ENCODE data around the gene TSHZ2. TPM values are rescaled to one million over a fixed set of nuclear protein-coding genes. Genes with fewer than 3 reads are reported as not detected.
A peak's percentile ranks its signal among the peaks of the same experiment; 100 is the strongest.

The TSHZ2 gene
- total and polyA plus RNA-seq, 9 of the 15 experiments (the other 6 are each of a cell fraction or from before 2014, with no cell fraction given), result 0.03 to 0.20 (median 0.05) TPM; not detected in 4

GRCh38 chr20:53124803-53125202 is 152.6 kb downstream of the TSHZ2 start:
- POLR2A ChIA-PET, result no interaction called here
- TF ChIP-seq ZNF165 (CRISPR knock-in tag; IDR thresholded peaks at IDR 0.05; ENCODE audit: borderline replicate concordance), result no peak
- no peak for TF ChIP-seq NELFE (IDR thresholded peaks at IDR 0.05; ENCODE audit: insufficient read depth, insufficient read length)
- TF ChIP-seq MTA1 (IDR thresholded peaks at IDR 0.05; ENCODE audit: borderline replicate concordance), result no peak
- TF ChIP-seq NFIC (IDR thresholded peaks at IDR 0.05), result peak; percentile 35; the same call in 1 of the 2 replicates
- no peak for TF ChIP-seq USF1 (CRISPR knock-in tag; IDR thresholded peaks at IDR 0.05)
- TF ChIP-seq ZFP30 (CRISPR knock-in tag; IDR thresholded peaks at IDR 0.05; ENCODE audit: borderline replicate concordance), result no peak
- TF ChIP-seq, protein P1, sequence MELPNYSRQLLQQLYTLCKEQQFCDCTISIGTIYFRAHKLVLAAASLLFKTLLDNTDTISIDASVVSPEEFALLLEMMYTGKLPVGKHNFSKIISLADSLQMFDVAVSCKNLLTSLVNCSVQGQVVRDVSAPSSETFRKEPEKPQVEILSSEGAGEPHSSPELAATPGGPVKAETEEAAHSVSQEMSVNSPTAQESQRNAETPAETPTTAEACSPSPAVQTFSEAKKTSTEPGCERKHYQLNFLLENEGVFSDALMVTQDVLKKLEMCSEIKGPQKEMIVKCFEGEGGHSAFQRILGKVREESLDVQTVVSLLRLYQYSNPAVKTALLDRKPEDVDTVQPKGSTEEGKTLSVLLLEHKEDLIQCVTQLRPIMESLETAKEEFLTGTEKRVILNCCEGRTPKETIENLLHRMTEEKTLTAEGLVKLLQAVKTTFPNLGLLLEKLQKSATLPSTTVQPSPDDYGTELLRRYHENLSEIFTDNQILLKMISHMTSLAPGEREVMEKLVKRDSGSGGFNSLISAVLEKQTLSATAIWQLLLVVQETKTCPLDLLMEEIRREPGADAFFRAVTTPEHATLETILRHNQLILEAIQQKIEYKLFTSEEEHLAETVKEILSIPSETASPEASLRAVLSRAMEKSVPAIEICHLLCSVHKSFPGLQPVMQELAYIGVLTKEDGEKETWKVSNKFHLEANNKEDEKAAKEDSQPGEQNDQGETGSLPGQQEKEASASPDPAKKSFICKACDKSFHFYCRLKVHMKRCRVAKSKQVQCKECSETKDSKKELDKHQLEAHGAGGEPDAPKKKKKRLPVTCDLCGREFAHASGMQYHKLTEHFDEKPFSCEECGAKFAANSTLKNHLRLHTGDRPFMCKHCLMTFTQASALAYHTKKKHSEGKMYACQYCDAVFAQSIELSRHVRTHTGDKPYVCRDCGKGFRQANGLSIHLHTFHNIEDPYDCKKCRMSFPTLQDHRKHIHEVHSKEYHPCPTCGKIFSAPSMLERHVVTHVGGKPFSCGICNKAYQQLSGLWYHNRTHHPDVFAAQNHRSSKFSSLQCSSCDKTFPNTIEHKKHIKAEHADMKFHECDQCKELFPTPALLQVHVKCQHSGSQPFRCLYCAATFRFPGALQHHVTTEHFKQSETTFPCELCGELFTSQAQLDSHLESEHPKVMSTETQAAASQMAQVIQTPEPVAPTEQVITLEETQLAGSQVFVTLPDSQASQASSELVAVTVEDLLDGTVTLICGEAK (IDR thresholded peaks at IDR 0.05), result peak; percentile 97
- TF ChIP-seq, protein P1 (CRISPR knock-in tag; IDR thresholded peaks at IDR 0.05), result peak; percentile 93
- TF ChIP-seq ZBTB11 (CRISPR knock-in tag; IDR thresholded peaks at IDR 0.05), result no peak

More at GRCh38 chr20:53124803-53125202, 152.6 kb downstream of the TSHZ2 start:
- intact Hi-C loops (cut with micrococcal nuclease) (loop anchor here (5.0 kb wide), 2 partner anchors 72 to 92 kb away; no protein-coding TSS in a partner anchor), in situ Hi-C loops (cut with MboI) (no loop called here)
- no peak for FAIRE-seq
- DNase-seq (ENCODE audit: extremely low read depth in 1 of 4, low spot score in 3 of 4), result no peak
- no peak for ATAC-seq
- Histone ChIP-seq H3K27me3 (ENCODE audit: control insufficient read depth in 2 of 2, insufficient read depth in 2 of 2, low read length in 2 of 2) (peaks cover 4 to 9% of the 10 kb centered on the region in 2 experiments; a peak in 4 of 5 replicates), H2AFZ (ENCODE audit: low read depth, low read length) (no peak overlapping the region), H3K27ac (ENCODE audit: extremely low read depth, low read depth, low read length) (no peak overlapping the region), H3K4me3 (no peak overlapping the region), H3K4me1 (replicated peaks in 1 of 2; ENCODE audit: control insufficient read depth in 2 of 2, insufficient read depth in 2 of 2, low read length in 2 of 2) (no peaks in the 10 kb centered on the region), H3K4me2 (ENCODE audit: insufficient read depth, low read length) (no peak overlapping the region), H3K36me3 (ENCODE audit: control insufficient read depth, insufficient read depth, low read length) (no peaks in the 10 kb centered on the region), H4K20me1 (replicated peaks; ENCODE audit: control insufficient read depth, insufficient read depth, low read length) (no peaks in the 10 kb centered on the region), H3K9me3 (replicated peaks; ENCODE audit: control insufficient read depth, insufficient read depth, low read depth, low read length) (no peaks in the 10 kb centered on the region), H3K9me1 (ENCODE audit: control insufficient read depth, insufficient read depth, low read length) (no peaks in the 10 kb centered on the region), H3K9ac (ENCODE audit: insufficient read depth in 1 of 2, low read depth in 2 of 2, low read length in 2 of 2) (no peak overlapping the region), H3K79me2 (ENCODE audit: control insufficient read depth, insufficient read depth, low read length) (no peaks in the 10 kb centered on the region)
- BruUV-seq (replicated peaks), result no TSS peak
- CTCF ChIA-PET (ENCODE audit: low intra/inter-chr PET ratio), result interaction anchor here (0.5 to 1.9 kb wide), 2 partner anchors 92 to 103 kb away, joined by 3 to 12 read pairs; no protein-coding TSS in a partner anchor
- WGBS (ENCODE audit: insufficient coverage, low coverage, missing lambda C conversion rate), result 0% methylated on average over 3 of the region's 3 CpGs
